K562 (cell line): Measurements from ENCODE around the gene CMPK1. TPM values are rescaled to one million over a fixed set of nuclear protein-coding genes. Genes with fewer than 3 reads are reported as not detected.

ENCODE experiments used
- ATAC-seq: fragments of 200-7000 bp; cut with Tn5 transposase; 3 replicates; pipeline ENCODE4 v1.9.1; 2020; ENCODE audit warnings: moderate library complexity
- BruUV-seq: library from RNA; stranded (reverse); fragments of 400-500 nt; replicated peaks from 2 replicates; lab custom pipeline; 2021; lab: Mats Ljungman, UMichigan
- CTCF ChIA-PET: fragments of 300-600 bp; formaldehyde crosslinking; extraction: SDS; loops from one replicate; lab custom pipeline; 2021; ENCODE audit warnings: low intra/inter-chr PET ratio; lab: Yijun Ruan, JAX
- POLR2A ChIA-PET: fragments of 300-600, 350-650 bp; sonication (Branson Sonifier 250); formaldehyde crosslinking; extraction: SDS; loops from one replicate; lab custom pipeline; 2021; ENCODE audit warnings: antibody characterized with exemption, inconsistent platforms; lab: Yijun Ruan, JAX
- DNase-seq, 4 experiments: peaks; one replicate each; pipeline versions ENCODE4 v3.0.0 to v3.0.0-alpha.2; 2011 to 2018; ENCODE audit warnings: low spot score in 3 of 4, mixed read lengths in 3 of 4; ENCODE audit errors: extremely low read depth in 1 of 4
- FAIRE-seq: peaks from 2 replicates; lab custom pipeline; 2011; peaks lifted over from hg19 to GRCh38; lab: Jason Lieb, UNC
- H2AFZ ChIP-seq: 2 replicates; pipeline ENCODE4 v1.6.0; 2011; ENCODE audit warnings: low read depth, low read length, control low read depth, inconsistent platforms
- H3K27ac ChIP-seq: fragments of 200-600 bp; 3 replicates; pipeline ENCODE4 v1.8.0; 2011; ENCODE audit warnings: low read depth, mild to moderate bottlenecking, control low read depth, inconsistent platforms, low read length, moderate library complexity, mixed read lengths; ENCODE audit errors: extremely low read depth
- H3K27me3 ChIP-seq, 2 experiments: fragments of 300-600 bp in 1 of 2; 2 replicates in 1 of 2; 3 replicates in 1 of 2; pipeline versions ENCODE4 v1.6.0 to v1.8.0; 2011; ENCODE audit warnings: inconsistent platforms in 2 of 2, low read length in 2 of 2, mild to moderate bottlenecking in 1 of 2, mixed read lengths in 1 of 2, moderate library complexity in 1 of 2; ENCODE audit not compliant: control insufficient read depth in 2 of 2, insufficient read depth in 2 of 2
- H3K36me3 ChIP-seq: fragments of 300-600 bp; 3 replicates; pipeline ENCODE4 v1.8.0; 2011; ENCODE audit warnings: mild to moderate bottlenecking, low read length, inconsistent platforms; ENCODE audit not compliant: control insufficient read depth, insufficient read depth
- H3K4me1 ChIP-seq, 2 experiments: fragments of 200-600 bp in 1 of 2; replicated peaks in 1 of 2; 2 replicates in 1 of 2; 3 replicates in 1 of 2; pipeline versions ENCODE4 v1.5.1 to v1.8.0; 2011; ENCODE audit warnings: inconsistent platforms in 2 of 2, low read length in 2 of 2, mild to moderate bottlenecking in 1 of 2, mixed read lengths in 1 of 2, moderate library complexity in 1 of 2; ENCODE audit not compliant: control insufficient read depth in 2 of 2, insufficient read depth in 2 of 2
- H3K4me2 ChIP-seq: 2 replicates; pipeline ENCODE4 v1.6.1; 2011; ENCODE audit warnings: low read length, control low read depth, inconsistent platforms, mixed read lengths; ENCODE audit not compliant: insufficient read depth
- H3K4me3 ChIP-seq: fragments of 200-600 bp; sonication (generic), shearing (Covaris generic); 2 replicates; pipeline ENCODE4 v1.5.1; 2016; ENCODE audit warnings: control low read depth, inconsistent platforms
- H3K79me2 ChIP-seq: fragments of 200-600 bp; 3 replicates; pipeline ENCODE4 v1.8.0; 2011; ENCODE audit warnings: low read length, inconsistent platforms; ENCODE audit not compliant: control insufficient read depth, insufficient read depth
- H3K9ac ChIP-seq, 2 experiments: 2 replicates each; pipeline versions ENCODE4 v1.6.0 to v1.6.1; 2011; ENCODE audit warnings: low read depth in 2 of 2, low read length in 2 of 2, control low read depth in 1 of 2, inconsistent platforms in 1 of 2, mild to moderate bottlenecking in 1 of 2, mixed read lengths in 1 of 2; ENCODE audit not compliant: insufficient read depth in 1 of 2
- H3K9me1 ChIP-seq: one replicate; pipeline ENCODE4 v1.6.0; 2011; ENCODE audit warnings: inconsistent platforms, mild to moderate bottlenecking, low read length, moderate library complexity; ENCODE audit not compliant: control insufficient read depth, insufficient read depth
- H3K9me3 ChIP-seq: replicated peaks from 2 replicates; pipeline ENCODE4 v1.5.1; 2011; ENCODE audit warnings: low read depth, low read length, inconsistent platforms; ENCODE audit not compliant: control insufficient read depth, insufficient read depth
- H4K20me1 ChIP-seq: replicated peaks from 2 replicates; pipeline ENCODE4 v1.6.1; 2011; ENCODE audit warnings: low read length, inconsistent platforms, mixed read lengths; ENCODE audit not compliant: control insufficient read depth, insufficient read depth
- C11orf30 ChIP-seq: fragments of 450-650 bp; IDR thresholded peaks from 2 replicates; pipeline ENCODE4 v1.6.1; 2016; ENCODE audit warnings: low read depth, mild to moderate bottlenecking
- MAFF ChIP-seq: IDR thresholded peaks from 2 replicates; pipeline ENCODE4 v1.6.1; 2012; ENCODE audit warnings: low read length, improper control_type of control experiment
- MAFG ChIP-seq: fragments of 450-650 bp; conservative IDR thresholded peaks from 2 replicates; pipeline ENCODE4 v1.6.1; 2016; ENCODE audit warnings: missing genetic modification characterization, missing compliant biosample characterization
- NFIC ChIP-seq: fragments of 450-650 bp; IDR thresholded peaks from 2 replicates; pipeline ENCODE4 v1.6.1; 2017; ENCODE audit warnings: mild to moderate bottlenecking, inconsistent platforms
- ZNF316 ChIP-seq: fragments of 450-650 bp; IDR thresholded peaks from 2 replicates; pipeline ENCODE4 v1.6.1; 2016
- ZNF507 ChIP-seq: conservative IDR thresholded peaks from 2 replicates; pipeline ENCODE4 v1.6.1; 2017; ENCODE audit warnings: missing genetic modification characterization, missing compliant biosample characterization
- WGBS: fragments of 100-300 bp; shearing (Covaris generic); methylation state at CpG from one replicate; pipeline ENCODE4 v1.1.6; 2016; ENCODE audit warnings: low coverage, mixed read lengths; ENCODE audit not compliant: insufficient coverage; ENCODE audit errors: missing lambda C conversion rate; 5-methylcytosine and 5-hydroxymethylcytosine counted together
- in situ Hi-C: fragments of 300-500 bp; cut with MboI; formaldehyde crosslinking; loops from 4 replicates; pipeline ENCODE4 v1.15.0; 2018; ENCODE audit warnings: inconsistent platforms, mixed read lengths
- intact Hi-C: fragments of 100-400 bp; cut with micrococcal nuclease; formaldehyde crosslinking; loops from 2 replicates; pipeline ENCODE4 v1.14.2; 2022
- polyA plus RNA-seq, 8 experiments: library from polyadenylated mRNA; depleted of rRNA in 4 of 8; stranded (reverse) in 5 of 8; unstranded in 3 of 8; fragments of >200 nt; fragmentation: Nextera tagmentation in 2 of 8; fragmentation: Illumina TruSeq in 1 of 8; extraction: Ambion mirVana in 2 of 8; extraction: Trizol in 1 of 8; gene quantifications; 2 replicates each; pipeline versions ENCODE4 v1.2.1 to v1.2.3, GENCODE V29; 2011 to 2014; ENCODE audit warnings: inconsistent platforms in 1 of 8, missing spikeins in 1 of 8
- total RNA-seq, 7 experiments: library from RNA; depleted of rRNA in 6 of 7; stranded (reverse); fragments of >200 nt in 6 of 7; fragmentation: Illumina TruSeq in 2 of 7; extraction: Trizol in 2 of 7; gene quantifications; 2 replicates each; pipeline versions ENCODE4 v1.2.1 to v1.2.3, GENCODE V29; 2011 to 2021; ENCODE audit warnings: low replicate concordance in 1 of 7
- TF ChIP-seq, protein P1 (sequence below): IDR thresholded peaks from 3 replicates; pipeline ENCODE4 v1.6.1; 2011; ENCODE audit warnings: borderline replicate concordance, mild to moderate bottlenecking; ENCODE audit not compliant: insufficient read length, insufficient read depth
- TF ChIP-seq, protein P2 (sequence below): sonication (generic); formaldehyde crosslinking; IDR thresholded peaks from 2 replicates; pipeline ENCODE4 v1.9.0; 2022; ENCODE audit warnings: mild to moderate bottlenecking, missing genetic modification reagents

Gene CMPK1
- total and polyA plus RNA-seq, 9 of the 15 experiments (the other 6 are each of a cell fraction or from before 2014, with no cell fraction given) = 54.5 to 197 (median 116) TPM

DNA sequence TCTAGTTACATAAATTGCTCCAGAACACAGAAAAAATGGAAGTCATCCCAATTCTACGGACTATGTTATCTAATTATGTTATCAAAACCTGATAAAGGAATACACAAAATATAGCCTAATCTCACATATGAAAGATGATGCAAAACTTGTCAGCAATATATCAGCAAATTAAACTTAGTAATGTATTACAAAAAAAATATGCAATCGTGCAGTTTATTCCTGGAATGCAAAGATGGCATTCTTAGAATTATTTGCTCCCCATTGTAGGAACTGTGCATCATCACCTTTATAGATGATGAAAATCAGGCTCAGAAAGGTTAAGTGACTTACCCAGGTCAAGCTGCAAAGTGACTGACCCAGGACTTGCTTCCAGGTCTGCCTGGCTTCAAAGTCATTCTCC is 90.3 kb downstream of the CMPK1 start:
- BruUV-seq = no TSS peak
- in situ Hi-C loops = loop anchor here (10.0 kb wide), 1 partner anchor 249 kb away; no protein-coding TSS in a partner anchor
- Histone ChIP-seq H3K9me3 (no peaks in the 10 kb centered on the region), H3K27ac (no peak overlapping the region), H3K79me2 (no peaks in the 10 kb centered on the region), H3K4me2 (no peak overlapping the region), H3K9me1 (no peaks in the 10 kb centered on the region), H4K20me1 (0 out of 2 replicates have a peak, but pooled peaks cover 7% of the 10 kb centered on the region), H3K36me3 (no peaks in the 10 kb centered on the region), H2AFZ (no peak overlapping the region), H3K4me1 (no peaks in the 10 kb centered on the region; a peak in 1 of 5 replicates), H3K9ac (no peak overlapping the region), H3K4me3 (no peak overlapping the region), H3K27me3 (peaks cover 22 to 37% of the 10 kb centered on the region in 2 experiments)
- intact Hi-C loops = loop anchor here (1.0 kb wide), 2 partner anchors 36 to 245 kb away; no protein-coding TSS in a partner anchor
- CTCF ChIA-PET = interaction anchor here (1.6 to 3.8 kb wide), 3 partner anchors 35 to 245 kb away, joined by 6 to 23 read pairs (median 17); no protein-coding TSS in a partner anchor
- no peak for DNase-seq
- no peak for FAIRE-seq
- POLR2A ChIA-PET = interaction anchor here (0.6 to 1.4 kb wide), 5 partner anchors 9 to 319 kb away, joined by 3 to 4 read pairs (median 3); no protein-coding TSS in a partner anchor
- peak; percentile 70 for TF ChIP-seq ZNF316
- no peak for TF ChIP-seq NFIC
- TF ChIP-seq, protein P1, sequence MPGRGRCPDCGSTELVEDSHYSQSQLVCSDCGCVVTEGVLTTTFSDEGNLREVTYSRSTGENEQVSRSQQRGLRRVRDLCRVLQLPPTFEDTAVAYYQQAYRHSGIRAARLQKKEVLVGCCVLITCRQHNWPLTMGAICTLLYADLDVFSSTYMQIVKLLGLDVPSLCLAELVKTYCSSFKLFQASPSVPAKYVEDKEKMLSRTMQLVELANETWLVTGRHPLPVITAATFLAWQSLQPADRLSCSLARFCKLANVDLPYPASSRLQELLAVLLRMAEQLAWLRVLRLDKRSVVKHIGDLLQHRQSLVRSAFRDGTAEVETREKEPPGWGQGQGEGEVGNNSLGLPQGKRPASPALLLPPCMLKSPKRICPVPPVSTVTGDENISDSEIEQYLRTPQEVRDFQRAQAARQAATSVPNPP = no peak
- peak; percentile 64; the same call in 1 of the 2 replicates for TF ChIP-seq MAFG (tag)
- peak; percentile 67 for TF ChIP-seq C11orf30
- TF ChIP-seq ZNF507 (tag) = no peak
- peak; percentile 18; the same call in 1 of the 2 replicates for TF ChIP-seq MAFF
- TF ChIP-seq, protein P2, sequence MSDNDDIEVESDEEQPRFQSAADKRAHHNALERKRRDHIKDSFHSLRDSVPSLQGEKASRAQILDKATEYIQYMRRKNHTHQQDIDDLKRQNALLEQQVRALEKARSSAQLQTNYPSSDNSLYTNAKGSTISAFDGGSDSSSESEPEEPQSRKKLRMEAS (CRISPR knock-in tag) = no peak
- no peak for ATAC-seq
- WGBS = 2% methylated on average over 2 of the region's 2 CpGs
